Transverse colon (tissue), 4 donors: Measurements from ENCODE around the gene EVA1C. TPM values are rescaled to one million over a fixed set of nuclear protein-coding genes. Genes with fewer than 3 reads are reported as not detected.

ENCODE experiments used
- DNase-seq: peaks from one replicate; pipeline ENCODE4 v3.0.0-alpha.2; 2019
- H3K27ac ChIP-seq, 4 donors: fragments of 200-600 bp; sonication (generic); 2 replicates each; pipeline ENCODE4 v1.5.1; 2016 to 2018; ENCODE audit warnings: inconsistent platforms in 4 of 4
- H3K27me3 ChIP-seq: fragments of 200-600 bp; sonication (generic); 2 replicates; pipeline ENCODE4 v1.5.1; 2017; ENCODE audit warnings: inconsistent platforms
- H3K36me3 ChIP-seq, 4 donors: fragments of 200-600 bp; sonication (generic); 2 replicates each; pipeline ENCODE4 v1.5.1; 2017 to 2019; ENCODE audit warnings: inconsistent platforms in 4 of 4
- H3K4me1 ChIP-seq, 4 donors: fragments of 200-600 bp; sonication (generic); 2 replicates each; pipeline ENCODE4 v1.5.1; 2017 to 2020; ENCODE audit warnings: inconsistent platforms in 4 of 4
- H3K4me3 ChIP-seq, 4 donors: fragments of 200-600 bp; sonication (generic); 1 replicate in 1 of 4; 2 replicates in 3 of 4; pipeline versions ENCODE4 v1.5.1 to v1.6.1; 2017 to 2019; ENCODE audit warnings: inconsistent platforms in 4 of 4
- H3K9me3 ChIP-seq, 2 donors: fragments of 200-600 bp; sonication (generic); 2 replicates each; pipeline ENCODE4 v1.5.1; 2017 to 2019; ENCODE audit warnings: inconsistent platforms in 2 of 2
- CTCF ChIP-seq, 5 experiments: fragments of 200-600 bp in 3 of 5; fragments of 450-650 bp in 2 of 5; sonication (generic) in 3 of 5; IDR thresholded peaks; 1 replicate in 2 of 5; 2 replicates in 3 of 5; pipeline ENCODE4 v1.5.1; 2016 to 2017; ENCODE audit warnings: antibody characterized with exemption in 5 of 5, inconsistent platforms in 3 of 5, mild to moderate bottlenecking in 2 of 5, moderate library complexity in 1 of 5
- EP300 ChIP-seq: sonication (generic); formaldehyde crosslinking; IDR thresholded peaks from one replicate; pipeline ENCODE4 v1.6.1; 2017; ENCODE audit warnings: antibody characterized with exemption, low read depth
- POLR2A ChIP-seq: fragments of 450-650 bp; IDR thresholded peaks from one replicate; pipeline ENCODE4 v1.6.1; 2016; ENCODE audit warnings: antibody characterized with exemption, mild to moderate bottlenecking, moderate library complexity
- POLR2AphosphoS5 ChIP-seq, 3 donors: sonication (generic); formaldehyde crosslinking; IDR thresholded peaks; one replicate each; pipeline ENCODE4 v1.6.1; 2016; ENCODE audit warnings: antibody characterized with exemption in 3 of 3
- WGBS, 2 donors: methylation state at CpG; one replicate each; pipeline ENCODE4 v1.1.5; 2018; ENCODE audit warnings: low coverage in 1 of 2; 5-methylcytosine and 5-hydroxymethylcytosine counted together
- in situ Hi-C, 4 donors: fragments of 200-750 bp; cut with MboI; loops; one replicate each; pipeline versions ENCODE4 v1.15.0 to v1.15.1; 2017; ENCODE audit warnings: low sequenced_read_pairs in 3 of 4, low pct_ligation_motif_present in 1 of 4, low pct_unique_long_range_greater_than_20kb in 1 of 4
- intact Hi-C: fragments of 100-400 bp; cut with DNase I; formaldehyde crosslinking; loops from one replicate; pipeline ENCODE4 v1.15.1; 2023; ENCODE audit warnings: low total_unique reads
- total RNA-seq, 4 donors: library from RNA; depleted of rRNA; stranded (reverse); fragments of >200 nt; gene quantifications; one replicate each; pipeline ENCODE4 v1.1.0, GENCODE V29; 2016

EVA1C gene
- total RNA-seq, 4 donors from 2014 or later, result 8.6 to 44.1 (median 33.8) TPM

DNA sequence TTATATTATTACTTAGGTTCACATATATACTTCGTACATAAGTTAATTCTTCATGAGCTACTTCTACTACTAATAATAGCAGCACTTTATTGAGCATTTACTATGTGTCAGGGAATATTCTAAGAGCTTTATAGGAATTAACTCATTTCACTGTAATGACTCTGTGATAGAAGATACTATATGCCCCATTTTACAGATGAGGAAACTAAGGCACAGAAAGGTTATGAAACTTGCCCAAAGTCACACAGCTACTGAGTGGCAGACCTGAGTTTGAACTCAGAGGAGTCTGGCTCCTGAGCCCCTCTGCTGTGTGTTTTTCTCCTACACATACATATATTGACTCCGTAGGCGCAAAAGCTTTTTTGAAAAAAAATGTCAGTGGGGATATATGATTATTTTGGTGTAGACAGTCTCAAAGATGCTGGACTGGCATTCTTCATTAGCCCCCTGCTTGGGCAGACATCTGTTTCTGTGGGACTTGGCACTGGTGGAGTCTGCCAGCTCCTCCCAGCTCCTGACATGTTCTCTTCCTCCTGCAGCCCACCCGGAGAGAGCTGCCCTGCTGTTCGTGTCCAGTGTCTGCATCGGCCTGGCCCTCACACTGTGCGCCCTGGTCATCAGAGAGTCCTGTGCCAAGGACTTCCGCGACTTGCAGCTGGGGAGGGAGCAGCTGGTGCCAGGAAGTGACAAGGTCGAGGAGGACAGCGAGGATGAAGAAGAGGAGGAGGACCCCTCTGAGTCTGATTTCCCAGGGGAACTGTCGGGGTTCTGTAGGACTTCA is 102.0 kb downstream of the EVA1C start:
- 83 to 95% methylated on average over 5 to 12 of the region's 12 CpGs for whole genome bisulfite sequencing, 2 donors
- Histone ChIP-seq H3K27ac (no peak overlapping the region), H3K9me3 (no peaks in the 10 kb centered on the region), H3K27me3 (no peaks in the 10 kb centered on the region), H3K36me3 (no peaks in the 10 kb centered on the region), H3K4me3 (no peak overlapping the region), H3K4me1 (no peaks in the 10 kb centered on the region)
- DNase-seq, result no peak
- intact Hi-C loops (no loop called here), in situ Hi-C loops (no loop called here)
- TF ChIP-seq CTCF (IDR thresholded peaks at IDR 0.05), result no peak
- no peak for TF ChIP-seq POLR2AphosphoS5 (IDR thresholded peaks at IDR 0.05)
- no peak for TF ChIP-seq EP300
- TF ChIP-seq POLR2A, result no peak

DNA sequence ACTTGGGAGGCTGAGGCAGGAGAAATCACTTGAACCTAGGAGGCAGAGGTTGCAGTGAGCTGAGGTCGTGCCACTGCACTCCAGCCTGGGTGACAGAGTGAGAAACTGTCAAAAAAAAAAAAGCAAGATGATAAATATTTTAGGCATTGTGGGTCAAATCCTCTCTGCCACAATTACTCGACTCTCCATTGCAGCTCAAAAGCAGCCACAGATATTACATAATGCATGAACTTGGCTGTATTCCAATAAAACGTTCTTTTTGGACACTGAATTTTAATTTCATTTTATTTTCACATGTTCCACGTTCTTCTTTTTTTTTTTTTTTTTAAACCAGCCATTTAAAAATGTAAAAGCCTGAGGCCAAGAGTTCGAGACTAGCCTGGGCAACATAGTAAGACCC is 103.4 kb downstream of the EVA1C start:
- Histone ChIP-seq H3K4me1 (no peaks in the 10 kb centered on the region), H3K27me3 (no peaks in the 10 kb centered on the region), H3K9me3 (no peaks in the 10 kb centered on the region), H3K36me3 (no peaks in the 10 kb centered on the region), H3K27ac (no peak overlapping the region), H3K4me3 (no peak overlapping the region)
- intact Hi-C loops (no loop called here), in situ Hi-C loops (no loop called here)
- TF ChIP-seq POLR2A (no peak), POLR2AphosphoS5 (IDR thresholded peaks at IDR 0.05) (no peak), EP300 (no peak), CTCF (IDR thresholded peaks at IDR 0.05) (no peak)
- 32 to 35% methylated on average over 5 of the region's 5 CpGs for WGBS, 2 donors
- no peak for DNase-seq

DNA sequence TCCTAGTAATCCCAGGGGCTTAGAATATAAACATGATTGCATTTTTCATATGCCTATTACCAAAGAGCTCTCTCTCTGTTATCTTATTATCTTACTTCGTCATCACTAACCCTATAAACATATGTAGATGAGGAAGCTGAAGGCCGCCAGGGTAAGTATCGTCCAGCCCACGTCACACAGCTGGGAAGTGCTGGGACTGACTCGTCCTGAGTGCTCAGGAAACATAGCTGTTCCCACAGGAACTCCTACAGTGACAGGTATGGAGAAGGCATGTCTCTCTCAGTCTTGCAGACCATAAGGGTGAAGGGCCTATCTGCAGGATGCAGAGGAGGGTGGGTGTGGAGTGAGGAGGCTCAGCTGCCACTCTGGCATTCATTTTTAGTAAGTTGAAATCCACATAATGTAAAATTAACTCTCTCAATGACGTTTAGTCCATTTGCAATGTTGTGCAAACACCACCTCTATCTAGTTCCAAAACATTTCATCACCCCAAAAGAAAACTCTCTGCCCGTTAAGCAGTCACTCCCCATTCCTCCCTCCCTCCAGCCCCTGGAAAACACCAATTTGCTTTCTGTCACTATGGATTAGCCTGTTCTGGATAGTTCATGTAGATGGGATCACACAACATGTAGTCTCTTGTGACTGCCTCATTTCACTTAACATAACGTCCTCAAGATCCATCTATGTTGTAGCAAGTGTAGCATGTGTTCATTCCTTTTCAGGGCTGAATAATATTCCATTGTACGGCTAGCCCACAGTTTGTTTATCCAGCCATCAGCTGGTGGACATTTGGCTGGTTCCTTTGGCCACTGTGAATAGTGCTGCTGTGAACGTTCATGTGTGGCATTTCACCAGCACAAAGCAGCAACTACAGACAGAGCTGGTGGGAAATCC is 104.5 kb downstream of the EVA1C start:
- H3K9me3 ChIP-seq, result no peaks in the 10 kb centered on the region
- TF ChIP-seq POLR2AphosphoS5 (IDR thresholded peaks at IDR 0.05) (no peak), EP300 (no peak), POLR2A (no peak), CTCF (IDR thresholded peaks at IDR 0.05) (no peak)
- H3K27me3 ChIP-seq, result no peaks in the 10 kb centered on the region
- intact Hi-C loops (no loop called here), in situ Hi-C loops (no loop called here)
- no peak overlapping the region for H3K4me3 ChIP-seq
- H3K4me1 ChIP-seq, result peaks cover 0 to 10% (median 4%) of the 10 kb centered on the region in 4 donors
- WGBS, 2 donors, result 55 to 56% methylated on average over 5 to 10 of the region's 10 CpGs
- no peaks in the 10 kb centered on the region for H3K36me3 ChIP-seq
- no peak for DNase-seq
- H3K27ac ChIP-seq, result no peak overlapping the region
